ENCODE measurements around the gene KCNJ6. TPM values are rescaled to one million over a fixed set of nuclear protein-coding genes. Genes with fewer than 3 reads are reported as not detected.

Gene KCNJ6
- total RNA-seq, 1 experiment from 2014 or later: not detected

GRCh38 chr21:37767984-37768383 is 148.3 kb downstream of the KCNJ6 start:
- Histone ChIP-seq H3K36me3 (ENCODE audit: control insufficient read depth, insufficient read depth, low read length) (no peaks in the 10 kb centered on the region), H3K27me3 (replicated peaks; ENCODE audit: control insufficient read depth, insufficient read depth, low read length) (no peaks in the 10 kb centered on the region), H3K4me1 (peaks cover 6% of the 10 kb centered on the region), H3K9me3 (peaks cover 5% of the 10 kb centered on the region; the same call in 1 of the 2 replicates), H3K4me3 (ENCODE audit: low read depth, low read length) (no peak overlapping the region)
- BruUV-seq (replicated peaks): no TSS peak
- no peak for TF ChIP-seq CTCF (IDR thresholded peaks at IDR 0.05; ENCODE audit: insufficient read depth in 1 of 2, low read depth in 1 of 2, low read length in 1 of 2, severe bottlenecking in 1 of 2, unreplicated experiment in 1 of 2)
- Mint-ChIP-seq H3K4me1 (ENCODE audit: low read depth, unreplicated experiment) (peaks cover 6% of the 10 kb centered on the region), H3K27ac (ENCODE audit: unreplicated experiment) (no peak overlapping the region), H3K4me3 (ENCODE audit: unreplicated experiment) (no peak overlapping the region), H3K9me3 (ENCODE audit: unreplicated experiment) (peaks cover 9% of the 10 kb centered on the region), H3K27me3 (ENCODE audit: insufficient read depth, unreplicated experiment) (no peaks in the 10 kb centered on the region), H3K36me3 (ENCODE audit: insufficient read depth, unreplicated experiment) (no peaks in the 10 kb centered on the region)
- POLR2A ChIA-PET: no interaction called here
- CTCF ChIA-PET: interaction anchor here (0.8 kb wide), 1 partner anchor 9 kb away, joined by 4 read pairs; no protein-coding TSS in a partner anchor
- intact Hi-C loops (cut with micrococcal nuclease; ENCODE audit: unreplicated experiment): no loop called here
- no peak for DNase-seq

- no peaks in the 10 kb centered on the region for H3K27me3 Mint-ChIP-seq (ENCODE audit: insufficient read depth, unreplicated experiment)
- H3K4me1 Mint-ChIP-seq (ENCODE audit: low read depth, unreplicated experiment): peaks cover 6% of the 10 kb centered on the region
- no peak overlapping the region for H3K4me3 Mint-ChIP-seq (ENCODE audit: unreplicated experiment)
- H3K9me3 Mint-ChIP-seq (ENCODE audit: unreplicated experiment): peaks cover 9% of the 10 kb centered on the region
- TF ChIP-seq CTCF (IDR thresholded peaks at IDR 0.05; ENCODE audit: insufficient read depth in 1 of 2, low read depth in 1 of 2, low read length in 1 of 2, severe bottlenecking in 1 of 2, unreplicated experiment in 1 of 2): no peak
- intact Hi-C loops (cut with micrococcal nuclease; ENCODE audit: unreplicated experiment): no loop called here
- no peak overlapping the region for H3K27ac Mint-ChIP-seq (ENCODE audit: unreplicated experiment)
- no peaks in the 10 kb centered on the region for H3K36me3 Mint-ChIP-seq (ENCODE audit: insufficient read depth, unreplicated experiment)
- no peaks in the 10 kb centered on the region for H3K36me3 ChIP-seq (ENCODE audit: control insufficient read depth, insufficient read depth, low read length)
- peaks cover 5% of the 10 kb centered on the region; the same call in 1 of the 2 replicates for H3K9me3 ChIP-seq
- DNase-seq: no peak
- H3K4me1 ChIP-seq: peaks cover 6% of the 10 kb centered on the region
- H3K4me3 ChIP-seq (ENCODE audit: low read depth, low read length): no peak overlapping the region
- no peaks in the 10 kb centered on the region for H3K27me3 ChIP-seq (replicated peaks; ENCODE audit: control insufficient read depth, insufficient read depth, low read length)
- CTCF ChIA-PET: no interaction called here
- POLR2A ChIA-PET: no interaction called here
- BruUV-seq (replicated peaks): no TSS peak
Observed at GRCh38 chr21:37766129-37766528, 150.1 kb downstream of the KCNJ6 start.

- DNase-seq: no peak
- H3K27ac Mint-ChIP-seq (ENCODE audit: unreplicated experiment): no peak overlapping the region
- no peaks in the 10 kb centered on the region for H3K36me3 Mint-ChIP-seq (ENCODE audit: insufficient read depth, unreplicated experiment)
- ChIA-PET POLR2A (no interaction called here), CTCF (no interaction called here)
- no peaks in the 10 kb centered on the region for H3K27me3 Mint-ChIP-seq (ENCODE audit: insufficient read depth, unreplicated experiment)
- BruUV-seq (replicated peaks): no TSS peak
- peaks cover 9% of the 10 kb centered on the region for H3K9me3 Mint-ChIP-seq (ENCODE audit: unreplicated experiment)
- Histone ChIP-seq H3K27me3 (replicated peaks; ENCODE audit: control insufficient read depth, insufficient read depth, low read length) (no peaks in the 10 kb centered on the region), H3K9me3 (peaks cover 5% of the 10 kb centered on the region; the same call in 1 of the 2 replicates), H3K4me1 (peaks cover 6% of the 10 kb centered on the region), H3K36me3 (ENCODE audit: control insufficient read depth, insufficient read depth, low read length) (no peaks in the 10 kb centered on the region), H3K4me3 (ENCODE audit: low read depth, low read length) (no peak overlapping the region)
- H3K4me3 Mint-ChIP-seq (ENCODE audit: unreplicated experiment): no peak overlapping the region
- peaks cover 6% of the 10 kb centered on the region for H3K4me1 Mint-ChIP-seq (ENCODE audit: low read depth, unreplicated experiment)
- TF ChIP-seq CTCF (IDR thresholded peaks at IDR 0.05; ENCODE audit: insufficient read depth in 1 of 2, low read depth in 1 of 2, low read length in 1 of 2, severe bottlenecking in 1 of 2, unreplicated experiment in 1 of 2): no peak
- intact Hi-C loops (cut with micrococcal nuclease; ENCODE audit: unreplicated experiment): no loop called here
Observed at GRCh38 chr21:37765221-37765900, 150.9 kb downstream of the KCNJ6 start.

All from Caco-2 (cell line).